K562 (cell line): ENCODE measurements around the gene C1RL. TPM values are rescaled to one million over a fixed set of nuclear protein-coding genes. Genes with fewer than 3 reads are reported as not detected.

Experiments used
- ATAC-seq: fragments of 200-7000 bp; cut with Tn5 transposase; 3 replicates; pipeline ENCODE4 v1.9.1; 2020; ENCODE audit warnings: moderate library complexity
- BruUV-seq: library from RNA; stranded (reverse); fragments of 400-500 nt; replicated peaks from 2 replicates; lab custom pipeline; 2021; lab: Mats Ljungman, UMichigan
- CTCF ChIA-PET: fragments of 300-600 bp; formaldehyde crosslinking; extraction: SDS; loops from one replicate; lab custom pipeline; 2021; ENCODE audit warnings: low intra/inter-chr PET ratio; lab: Yijun Ruan, JAX
- POLR2A ChIA-PET: fragments of 300-600, 350-650 bp; sonication (Branson Sonifier 250); formaldehyde crosslinking; extraction: SDS; loops from one replicate; lab custom pipeline; 2021; ENCODE audit warnings: antibody characterized with exemption, inconsistent platforms; lab: Yijun Ruan, JAX
- DNase-seq, 4 experiments: peaks; one replicate each; pipeline versions ENCODE4 v3.0.0 to v3.0.0-alpha.2; 2011 to 2018; ENCODE audit warnings: low spot score in 3 of 4, mixed read lengths in 3 of 4; ENCODE audit errors: extremely low read depth in 1 of 4
- FAIRE-seq: peaks from 2 replicates; lab custom pipeline; 2011; peaks lifted over from hg19 to GRCh38; lab: Jason Lieb, UNC
- H2AFZ ChIP-seq: 2 replicates; pipeline ENCODE4 v1.6.0; 2011; ENCODE audit warnings: low read depth, low read length, control low read depth, inconsistent platforms
- H3K27ac ChIP-seq: fragments of 200-600 bp; 3 replicates; pipeline ENCODE4 v1.8.0; 2011; ENCODE audit warnings: low read depth, mild to moderate bottlenecking, control low read depth, inconsistent platforms, low read length, moderate library complexity, mixed read lengths; ENCODE audit errors: extremely low read depth
- H3K27me3 ChIP-seq, 2 experiments: fragments of 300-600 bp in 1 of 2; 2 replicates in 1 of 2; 3 replicates in 1 of 2; pipeline versions ENCODE4 v1.6.0 to v1.8.0; 2011; ENCODE audit warnings: inconsistent platforms in 2 of 2, low read length in 2 of 2, mild to moderate bottlenecking in 1 of 2, mixed read lengths in 1 of 2, moderate library complexity in 1 of 2; ENCODE audit not compliant: control insufficient read depth in 2 of 2, insufficient read depth in 2 of 2
- H3K36me3 ChIP-seq: fragments of 300-600 bp; 3 replicates; pipeline ENCODE4 v1.8.0; 2011; ENCODE audit warnings: mild to moderate bottlenecking, low read length, inconsistent platforms; ENCODE audit not compliant: control insufficient read depth, insufficient read depth
- H3K4me1 ChIP-seq, 2 experiments: fragments of 200-600 bp in 1 of 2; replicated peaks in 1 of 2; 2 replicates in 1 of 2; 3 replicates in 1 of 2; pipeline versions ENCODE4 v1.5.1 to v1.8.0; 2011; ENCODE audit warnings: inconsistent platforms in 2 of 2, low read length in 2 of 2, mild to moderate bottlenecking in 1 of 2, mixed read lengths in 1 of 2, moderate library complexity in 1 of 2; ENCODE audit not compliant: control insufficient read depth in 2 of 2, insufficient read depth in 2 of 2
- H3K4me2 ChIP-seq: 2 replicates; pipeline ENCODE4 v1.6.1; 2011; ENCODE audit warnings: low read length, control low read depth, inconsistent platforms, mixed read lengths; ENCODE audit not compliant: insufficient read depth
- H3K4me3 ChIP-seq: fragments of 200-600 bp; sonication (generic), shearing (Covaris generic); 2 replicates; pipeline ENCODE4 v1.5.1; 2016; ENCODE audit warnings: control low read depth, inconsistent platforms
- H3K79me2 ChIP-seq: fragments of 200-600 bp; 3 replicates; pipeline ENCODE4 v1.8.0; 2011; ENCODE audit warnings: low read length, inconsistent platforms; ENCODE audit not compliant: control insufficient read depth, insufficient read depth
- H3K9ac ChIP-seq, 2 experiments: 2 replicates each; pipeline versions ENCODE4 v1.6.0 to v1.6.1; 2011; ENCODE audit warnings: low read depth in 2 of 2, low read length in 2 of 2, control low read depth in 1 of 2, inconsistent platforms in 1 of 2, mild to moderate bottlenecking in 1 of 2, mixed read lengths in 1 of 2; ENCODE audit not compliant: insufficient read depth in 1 of 2
- H3K9me1 ChIP-seq: one replicate; pipeline ENCODE4 v1.6.0; 2011; ENCODE audit warnings: inconsistent platforms, mild to moderate bottlenecking, low read length, moderate library complexity; ENCODE audit not compliant: control insufficient read depth, insufficient read depth
- H3K9me3 ChIP-seq: replicated peaks from 2 replicates; pipeline ENCODE4 v1.5.1; 2011; ENCODE audit warnings: low read depth, low read length, inconsistent platforms; ENCODE audit not compliant: control insufficient read depth, insufficient read depth
- H4K20me1 ChIP-seq: replicated peaks from 2 replicates; pipeline ENCODE4 v1.6.1; 2011; ENCODE audit warnings: low read length, inconsistent platforms, mixed read lengths; ENCODE audit not compliant: control insufficient read depth, insufficient read depth
- CBX1 ChIP-seq: sonication (generic); IDR thresholded peaks from 2 replicates; pipeline ENCODE4 v1.6.1; 2016; ENCODE audit warnings: antibody characterized with exemption, low read depth, mild to moderate bottlenecking
- EWSR1 ChIP-seq: fragments of 450-650 bp; IDR thresholded peaks from 2 replicates; pipeline ENCODE4 v1.6.1; 2018; ENCODE audit warnings: borderline replicate concordance, mild to moderate bottlenecking, low read depth, moderate library complexity; ENCODE audit not compliant: partially characterized antibody
- FIP1L1 ChIP-seq: fragments of 200-400 bp; formaldehyde crosslinking; IDR thresholded peaks from 2 replicates; pipeline ENCODE4 v1.6.1; 2018; ENCODE audit warnings: mild to moderate bottlenecking, low read depth, low read length; ENCODE audit not compliant: poor library complexity, severe bottlenecking
- KHSRP ChIP-seq: fragments of 450-650 bp; IDR thresholded peaks from 2 replicates; pipeline ENCODE4 v1.6.1; 2017
- MCM2 ChIP-seq: fragments of 450-650 bp; IDR thresholded peaks from 2 replicates; pipeline ENCODE4 v1.6.1; 2017; ENCODE audit warnings: low read depth, mild to moderate bottlenecking
- NFE2L1 ChIP-seq: fragments of 450-650 bp; IDR thresholded peaks from 2 replicates; pipeline ENCODE4 v1.6.1; 2016; ENCODE audit warnings: missing genetic modification characterization, low read depth, mild to moderate bottlenecking, missing compliant biosample characterization, moderate library complexity, borderline replicate concordance
- RBM22 ChIP-seq: fragments of 200-400 bp; formaldehyde crosslinking; IDR thresholded peaks from 2 replicates; pipeline ENCODE4 v1.6.1; 2018; ENCODE audit warnings: low read length, low read depth; ENCODE audit not compliant: poor library complexity, severe bottlenecking
- SETDB1 ChIP-seq: IDR thresholded peaks from one replicate; pipeline ENCODE4 v1.6.1; 2012; ENCODE audit warnings: low read length, control low read depth, inconsistent platforms
- ZNF75A ChIP-seq: fragments of 450-650 bp; formaldehyde crosslinking; IDR thresholded peaks from 2 replicates; pipeline ENCODE4 v1.4.0; 2020; ENCODE audit warnings: mild to moderate bottlenecking
- WGBS: fragments of 100-300 bp; shearing (Covaris generic); methylation state at CpG from one replicate; pipeline ENCODE4 v1.1.6; 2016; ENCODE audit warnings: low coverage, mixed read lengths; ENCODE audit not compliant: insufficient coverage; ENCODE audit errors: missing lambda C conversion rate; 5-methylcytosine and 5-hydroxymethylcytosine counted together
- in situ Hi-C: fragments of 300-500 bp; cut with MboI; formaldehyde crosslinking; loops from 4 replicates; pipeline ENCODE4 v1.15.0; 2018; ENCODE audit warnings: inconsistent platforms, mixed read lengths
- intact Hi-C: fragments of 100-400 bp; cut with micrococcal nuclease; formaldehyde crosslinking; loops from 2 replicates; pipeline ENCODE4 v1.14.2; 2022
- polyA plus RNA-seq, 8 experiments: library from polyadenylated mRNA; depleted of rRNA in 4 of 8; stranded (reverse) in 5 of 8; unstranded in 3 of 8; fragments of >200 nt; fragmentation: Nextera tagmentation in 2 of 8; fragmentation: Illumina TruSeq in 1 of 8; extraction: Ambion mirVana in 2 of 8; extraction: Trizol in 1 of 8; gene quantifications; 2 replicates each; pipeline versions ENCODE4 v1.2.1 to v1.2.3, GENCODE V29; 2011 to 2014; ENCODE audit warnings: inconsistent platforms in 1 of 8, missing spikeins in 1 of 8
- total RNA-seq, 7 experiments: library from RNA; depleted of rRNA in 6 of 7; stranded (reverse); fragments of >200 nt in 6 of 7; fragmentation: Illumina TruSeq in 2 of 7; extraction: Trizol in 2 of 7; gene quantifications; 2 replicates each; pipeline versions ENCODE4 v1.2.1 to v1.2.3, GENCODE V29; 2011 to 2021; ENCODE audit warnings: low replicate concordance in 1 of 7
- TF ChIP-seq, protein P1 (sequence below): fragments of 250-450 bp; sonication (Bioruptor Pico); IDR thresholded peaks from 2 replicates; pipeline ENCODE4 v1.8.0; 2021; ENCODE audit warnings: moderate library complexity, mild to moderate bottlenecking, inconsistent platforms
- TF ChIP-seq, protein P2 (sequence below), 2 experiments: fragments of 450-650 bp in 1 of 2; sonication (generic) in 1 of 2; formaldehyde crosslinking in 1 of 2; IDR thresholded peaks; 2 replicates each; pipeline versions ENCODE4 v1.7.1 to v1.9.0; 2016 to 2022; ENCODE audit warnings: inconsistent platforms in 1 of 2, mild to moderate bottlenecking in 1 of 2, missing genetic modification reagents in 1 of 2
- TF ChIP-seq, protein P3 (sequence below): sonication (generic); formaldehyde crosslinking; IDR thresholded peaks from 2 replicates; pipeline ENCODE4 v1.8.0; 2022; ENCODE audit warnings: mild to moderate bottlenecking, missing genetic modification reagents

The C1RL gene
- total and polyA plus RNA-seq, 9 of the 15 experiments (the other 6 are each of a cell fraction or from before 2014, with no cell fraction given), result 1.4 to 10.7 (median 8.0) TPM

DNA sequence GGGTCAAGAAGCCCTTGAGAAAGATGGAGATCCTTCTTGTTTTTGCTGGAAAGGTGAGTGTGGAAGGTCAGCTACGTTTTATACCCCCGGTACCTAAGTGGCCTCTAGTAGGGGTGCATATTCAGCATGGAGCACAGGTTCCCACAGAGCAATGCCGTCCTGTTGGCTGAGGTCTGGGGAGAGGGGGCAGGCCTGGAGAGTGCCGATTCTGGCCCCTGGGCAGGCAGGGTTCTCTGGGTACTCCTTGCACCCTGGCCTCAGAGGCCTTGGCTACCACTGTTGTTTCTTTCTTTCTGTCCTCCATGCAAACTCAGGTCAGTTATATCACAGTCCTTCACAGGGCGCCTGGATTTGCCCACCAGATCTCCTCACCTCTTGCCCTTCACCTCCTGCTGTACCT, 11.2 kb upstream of the C1RL start:
- H3K4me2 ChIP-seq, result no peak overlapping the region
- no peak overlapping the region for H3K9ac ChIP-seq
- no peak for FAIRE-seq
- no peaks in the 10 kb centered on the region for H3K79me2 ChIP-seq
- H2AFZ ChIP-seq, result no peak overlapping the region
- H3K9me1 ChIP-seq, result no peaks in the 10 kb centered on the region
- H4K20me1 ChIP-seq, result no peaks in the 10 kb centered on the region
- POLR2A ChIA-PET, result interaction anchor here (0.7 to 0.9 kb wide), 2 partner anchors 9 to 29 kb away, joined by 3 read pairs; no protein-coding TSS in a partner anchor
- in situ Hi-C loops, result no loop called here
- H3K4me3 ChIP-seq, result no peak overlapping the region
- peaks cover 39 to 52% of the 10 kb centered on the region in 2 experiments for H3K4me1 ChIP-seq
- no peak overlapping the region for H3K27ac ChIP-seq
- no peak for DNase-seq
- peaks cover 4% of the 10 kb centered on the region; the same call in 2 of the 3 replicates for H3K36me3 ChIP-seq
- ATAC-seq, result no peak
- BruUV-seq, result no TSS peak
- no peaks in the 10 kb centered on the region for H3K9me3 ChIP-seq
- 100% methylated on average over 1 of the region's 5 CpGs for WGBS
- CTCF ChIA-PET, result no interaction called here
- intact Hi-C loops, result loop anchor here (5.0 kb wide), 1 partner anchor 67 kb away; the partner anchor contains the start of gene PEX5
- H3K27me3 ChIP-seq, result no peaks in the 10 kb centered on the region
- TF ChIP-seq NFE2L1 (tag) (no peak), SETDB1 (no peak), RBM22 (no peak), MCM2 (no peak), FIP1L1 (no peak), EWSR1 (no peak), ZNF75A (CRISPR knock-in tag) (no peak), CBX1 (no peak), KHSRP (no peak)
- TF ChIP-seq, protein P1, sequence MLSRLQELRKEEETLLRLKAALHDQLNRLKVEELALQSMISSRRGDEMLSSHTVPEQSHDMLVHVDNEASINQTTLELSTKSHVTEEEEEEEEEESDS, result no peak
- TF ChIP-seq, protein P2, sequence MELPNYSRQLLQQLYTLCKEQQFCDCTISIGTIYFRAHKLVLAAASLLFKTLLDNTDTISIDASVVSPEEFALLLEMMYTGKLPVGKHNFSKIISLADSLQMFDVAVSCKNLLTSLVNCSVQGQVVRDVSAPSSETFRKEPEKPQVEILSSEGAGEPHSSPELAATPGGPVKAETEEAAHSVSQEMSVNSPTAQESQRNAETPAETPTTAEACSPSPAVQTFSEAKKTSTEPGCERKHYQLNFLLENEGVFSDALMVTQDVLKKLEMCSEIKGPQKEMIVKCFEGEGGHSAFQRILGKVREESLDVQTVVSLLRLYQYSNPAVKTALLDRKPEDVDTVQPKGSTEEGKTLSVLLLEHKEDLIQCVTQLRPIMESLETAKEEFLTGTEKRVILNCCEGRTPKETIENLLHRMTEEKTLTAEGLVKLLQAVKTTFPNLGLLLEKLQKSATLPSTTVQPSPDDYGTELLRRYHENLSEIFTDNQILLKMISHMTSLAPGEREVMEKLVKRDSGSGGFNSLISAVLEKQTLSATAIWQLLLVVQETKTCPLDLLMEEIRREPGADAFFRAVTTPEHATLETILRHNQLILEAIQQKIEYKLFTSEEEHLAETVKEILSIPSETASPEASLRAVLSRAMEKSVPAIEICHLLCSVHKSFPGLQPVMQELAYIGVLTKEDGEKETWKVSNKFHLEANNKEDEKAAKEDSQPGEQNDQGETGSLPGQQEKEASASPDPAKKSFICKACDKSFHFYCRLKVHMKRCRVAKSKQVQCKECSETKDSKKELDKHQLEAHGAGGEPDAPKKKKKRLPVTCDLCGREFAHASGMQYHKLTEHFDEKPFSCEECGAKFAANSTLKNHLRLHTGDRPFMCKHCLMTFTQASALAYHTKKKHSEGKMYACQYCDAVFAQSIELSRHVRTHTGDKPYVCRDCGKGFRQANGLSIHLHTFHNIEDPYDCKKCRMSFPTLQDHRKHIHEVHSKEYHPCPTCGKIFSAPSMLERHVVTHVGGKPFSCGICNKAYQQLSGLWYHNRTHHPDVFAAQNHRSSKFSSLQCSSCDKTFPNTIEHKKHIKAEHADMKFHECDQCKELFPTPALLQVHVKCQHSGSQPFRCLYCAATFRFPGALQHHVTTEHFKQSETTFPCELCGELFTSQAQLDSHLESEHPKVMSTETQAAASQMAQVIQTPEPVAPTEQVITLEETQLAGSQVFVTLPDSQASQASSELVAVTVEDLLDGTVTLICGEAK (IDR thresholded peaks at IDR 0.05), result no peak
- TF ChIP-seq, protein P2 (CRISPR knock-in tag; IDR thresholded peaks at IDR 0.05), result no peak
- TF ChIP-seq, protein P3, sequence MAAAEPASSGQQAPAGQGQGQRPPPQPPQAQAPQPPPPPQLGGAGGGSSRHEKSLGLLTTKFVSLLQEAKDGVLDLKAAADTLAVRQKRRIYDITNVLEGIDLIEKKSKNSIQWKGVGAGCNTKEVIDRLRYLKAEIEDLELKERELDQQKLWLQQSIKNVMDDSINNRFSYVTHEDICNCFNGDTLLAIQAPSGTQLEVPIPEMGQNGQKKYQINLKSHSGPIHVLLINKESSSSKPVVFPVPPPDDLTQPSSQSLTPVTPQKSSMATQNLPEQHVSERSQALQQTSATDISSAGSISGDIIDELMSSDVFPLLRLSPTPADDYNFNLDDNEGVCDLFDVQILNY (CRISPR knock-in tag), result no peak
